Uterus (tissue), 4 donors: ENCODE results near the gene TMEM95. TPM values are rescaled to one million over a fixed set of nuclear protein-coding genes. Genes with fewer than 3 reads are reported as not detected.
A peak's percentile ranks its signal among the peaks of the same experiment; 100 is the strongest.
"Not testable (repeated sequence)": the region's sequence is repeated elsewhere in the genome, so short reads cannot be mapped to it uniquely, and the experiment has no call there.

Experiments
- DNase-seq, 2 donors: peaks; one replicate each; pipeline ENCODE4 v3.0.0-alpha.2; 2019 to 2020
- H3K27ac ChIP-seq, 2 donors: fragments of 200-600 bp; sonication (generic); 1 replicate in 1 of 2; 2 replicates in 1 of 2; pipeline ENCODE4 v1.5.1; 2016 to 2018
- H3K27me3 ChIP-seq, 2 donors: fragments of 200-600 bp; sonication (generic); one replicate each; pipeline ENCODE4 v1.5.1; 2018 to 2019; ENCODE audit warnings: control low read depth in 1 of 2
- H3K36me3 ChIP-seq, 2 donors: fragments of 200-600 bp; sonication (generic); one replicate each; pipeline ENCODE4 v1.5.1; 2019; ENCODE audit warnings: control low read depth in 1 of 2
- H3K4me1 ChIP-seq, 2 donors: fragments of 200-600 bp; sonication (generic); one replicate each; pipeline ENCODE4 v1.5.1; 2018 to 2019; ENCODE audit warnings: control low read depth in 1 of 2
- H3K4me3 ChIP-seq, 2 donors: fragments of 200-600 bp; sonication (generic); 1 replicate in 1 of 2; 2 replicates in 1 of 2; pipeline ENCODE4 v1.5.1; 2018 to 2019; ENCODE audit warnings: mild to moderate bottlenecking in 1 of 2
- H3K9me3 ChIP-seq, 2 donors: fragments of 200-600 bp; sonication (generic); one replicate each; pipeline ENCODE4 v1.5.1; 2019; ENCODE audit warnings: control low read depth in 1 of 2
- CTCF ChIP-seq, 4 experiments: fragments of 200-600 bp in 2 of 4; fragments of 450-650 bp in 2 of 4; sonication (generic) in 2 of 4; IDR thresholded peaks; one replicate each; pipeline ENCODE4 v1.5.1; 2016 to 2019; ENCODE audit warnings: antibody characterized with exemption in 4 of 4, mild to moderate bottlenecking in 2 of 4, moderate library complexity in 1 of 4
- POLR2A ChIP-seq, 2 donors: fragments of 450-650 bp; IDR thresholded peaks; one replicate each; pipeline ENCODE4 v1.6.1; 2016; ENCODE audit warnings: antibody characterized with exemption in 2 of 2, mild to moderate bottlenecking in 1 of 2, moderate library complexity in 1 of 2
- intact Hi-C: fragments of 100-400 bp; cut with DNase I; formaldehyde crosslinking; loops from one replicate; pipeline ENCODE4 v1.15.1; 2023; ENCODE audit warnings: low total_unique reads
- total RNA-seq, 4 donors: library from RNA; depleted of rRNA in 3 of 4; stranded (reverse); fragments of >200 nt in 3 of 4; gene quantifications; one replicate each; pipeline versions ENCODE4 v1.1.0 to v1.2.4, GENCODE V29; 2014 to 2023
- donor health status: DM: yes; HTN: yes; CAD: no.

The TMEM95 gene
- total RNA-seq, 4 donors from 2014 or later, result not detected

GRCh38 chr17:7328840-7329373 lies 26.0 kb upstream of the TMEM95 start, which contains the start of gene NEURL4:
Gene NEURL4 (minus strand): TSS chr17:7329335. CDS start chr17:7329312, 23 bp downstream.
- TF ChIP-seq CTCF (IDR thresholded peaks at IDR 0.05), result no peak
- intact Hi-C loops, result no loop called here
- DNase-seq, result no peak
- Histone ChIP-seq H3K4me3 (peak within 1 kb of the TSS; percentile 57 to 65), H3K27me3 (no peaks in the 10 kb centered on the region), H3K36me3 (no peaks in the 10 kb centered on the region), H3K9me3 (no peaks in the 10 kb centered on the region), H3K27ac (peak within 1 kb of the TSS; percentile 88 to 95), H3K4me1 (no peaks in the 10 kb centered on the region)

- intact Hi-C loops, result no loop called here
- Histone ChIP-seq H3K27ac (peak overlapping the region; percentile 88 to 95), H3K4me1 (no peaks in the 10 kb centered on the region), H3K4me3 (peak overlapping the region; percentile 57 to 65), H3K9me3 (no peaks in the 10 kb centered on the region), H3K36me3 (no peaks in the 10 kb centered on the region), H3K27me3 (no peaks in the 10 kb centered on the region)
- peak; percentile 99 for DNase-seq
- TF ChIP-seq POLR2A (IDR thresholded peaks at IDR 0.05), result peak; percentile 62 to 91
- peak in 2 of 4 experiments; percentile 7 to 14 for TF ChIP-seq CTCF (IDR thresholded peaks at IDR 0.05)
Measured at GRCh38 chr17:7329374-7329996, 25.5 kb upstream of the TMEM95 start.

- Histone ChIP-seq H3K27me3 (no peaks in the 10 kb centered on the region), H3K9me3 (no peaks in the 10 kb centered on the region), H3K27ac (peak overlapping the region; percentile 88 to 95), H3K4me1 (no peaks in the 10 kb centered on the region), H3K36me3 (no peaks in the 10 kb centered on the region), H3K4me3 (peak overlapping the region; percentile 57 to 65)
- intact Hi-C loops, result no loop called here
- no peak for TF ChIP-seq POLR2A (IDR thresholded peaks at IDR 0.05)
- TF ChIP-seq CTCF (IDR thresholded peaks at IDR 0.05), result no peak
- DNase-seq, result peak; percentile 80 to 81
Measured at GRCh38 chr17:7329997-7330637, 24.8 kb upstream of the TMEM95 start.

- TF ChIP-seq POLR2A (IDR thresholded peaks at IDR 0.05) (no peak), CTCF (IDR thresholded peaks at IDR 0.05) (no peak)
Measured at GRCh38 chr17:7330638-7331015, 24.3 kb upstream of the TMEM95 start.

GRCh38 chr17:7332111-7332510 lies 22.8 kb upstream of the TMEM95 start:
- Histone ChIP-seq H3K27ac (peak overlapping the region; percentile 9 to 34), H3K9me3 (no peaks in the 10 kb centered on the region), H3K36me3 (no peaks in the 10 kb centered on the region), H3K4me3 (no peak overlapping the region), H3K4me1 (no peaks in the 10 kb centered on the region), H3K27me3 (no peaks in the 10 kb centered on the region)
- TF ChIP-seq POLR2A (IDR thresholded peaks at IDR 0.05) (no peak), CTCF (IDR thresholded peaks at IDR 0.05) (no peak)
- DNase-seq, result no peak
- intact Hi-C loops, result no loop called here

More at GRCh38 chr17:7330638-7331015, 24.3 kb upstream of the TMEM95 start:
- H3K36me3 ChIP-seq, result no peaks in the 10 kb centered on the region
- intact Hi-C loops, result no loop called here
- H3K27ac ChIP-seq, result peak overlapping the region; percentile 88 to 95
- no peaks in the 10 kb centered on the region for H3K27me3 ChIP-seq
- no peaks in the 10 kb centered on the region for H3K4me1 ChIP-seq
- H3K9me3 ChIP-seq, result no peaks in the 10 kb centered on the region
- H3K4me3 ChIP-seq, result peak overlapping the region; percentile 57 to 65
- no peak for DNase-seq

- intact Hi-C loops, H3K4me1 ChIP-seq, H3K4me3 ChIP-seq, H3K9me3 ChIP-seq, H3K36me3 ChIP-seq, H3K27me3 ChIP-seq: not testable (repeated sequence)
- peak overlapping the region; percentile 9 to 34 for H3K27ac ChIP-seq
- peak in 1 of 2 donors; percentile 26 for DNase-seq
Measured at GRCh38 chr17:7332600-7333069, 22.3 kb upstream of the TMEM95 start.
